Right lobe of liver (tissue), 4 donors: ENCODE data around the gene GRIK2.

Experiments
- CTCF ChIP-seq, 4 donors: fragments of 200-600 bp in 3 of 4; fragments of 450-650 bp in 1 of 4; IDR thresholded peaks; one replicate each; pipeline versions ENCODE4 v1.5.1 to v1.8.0; 2016 to 2022; ENCODE audit warnings: antibody characterized with exemption in 4 of 4, mild to moderate bottlenecking in 2 of 4
- POLR2A ChIP-seq: fragments of 450-650 bp; IDR thresholded peaks from one replicate; pipeline ENCODE4 v1.6.1; 2017; ENCODE audit warnings: antibody characterized with exemption, mild to moderate bottlenecking
- donor health status: DM: no; HTN: no; CAD: no.
- donor health status: DM: no; HTN: no; CAD: no.
- donor health status: DM: no; HTN: yes; CAD: no.

DNA sequence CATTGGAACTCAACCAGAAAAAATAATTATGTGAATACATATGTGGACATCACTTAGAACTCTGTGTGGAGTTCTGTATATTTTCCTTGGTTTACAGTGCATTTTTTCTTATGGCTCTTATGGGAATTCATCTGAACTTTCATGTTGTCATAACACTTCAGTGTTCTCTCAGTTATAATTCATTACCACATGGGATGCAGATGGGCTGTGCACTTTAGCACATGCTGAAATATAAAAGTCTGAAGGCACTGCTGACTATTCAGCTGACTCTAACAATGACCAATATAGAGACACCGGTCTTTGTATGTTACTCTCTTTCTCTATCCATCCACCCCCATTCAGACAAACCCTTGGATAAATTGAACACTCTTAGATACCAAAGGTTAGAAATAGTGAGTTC is 29.3 kb downstream of the GRIK2 start:
- no peak for TF ChIP-seq CTCF (IDR thresholded peaks at IDR 0.05)
- TF ChIP-seq POLR2A: no peak
